H9 (cell line): ENCODE data around the gene AMIGO1. TPM values are rescaled to one million over a fixed set of nuclear protein-coding genes. Genes with fewer than 3 reads are reported as not detected.

ENCODE experiments used
- DNase-seq: peaks from one replicate; pipeline ENCODE4 v3.0.0-alpha.2; 2017
- H2AFZ ChIP-seq: one replicate; pipeline ENCODE4 v1.6.1; 2013; ENCODE audit warnings: mild to moderate bottlenecking, low read length, control low read depth, moderate library complexity
- H2AK5ac ChIP-seq: 2 replicates; pipeline ENCODE4 v1.6.1; 2013; ENCODE audit warnings: low read length, control low read depth, mixed read lengths; ENCODE audit not compliant: insufficient read length
- H2BK120ac ChIP-seq: one replicate; pipeline ENCODE4 v1.6.1; 2013; ENCODE audit warnings: low read depth, mild to moderate bottlenecking, low read length, control low read depth, inconsistent platforms; ENCODE audit not compliant: poor library complexity, severe bottlenecking
- H2BK12ac ChIP-seq: 2 replicates; pipeline ENCODE4 v1.6.1; 2013; ENCODE audit warnings: low read length, control low read depth, mixed read lengths, low read depth; ENCODE audit not compliant: insufficient read length
- H2BK15ac ChIP-seq: 2 replicates; pipeline ENCODE4 v1.6.1; 2013; ENCODE audit warnings: low read depth, low read length, control low read depth
- H2BK20ac ChIP-seq: one replicate; pipeline ENCODE4 v1.6.1; 2013; ENCODE audit warnings: low read depth, mild to moderate bottlenecking, low read length, control low read depth, inconsistent platforms; ENCODE audit not compliant: poor library complexity, severe bottlenecking
- H2BK5ac ChIP-seq: 2 replicates; pipeline ENCODE4 v1.6.1; 2013; ENCODE audit warnings: low read length, control low read depth, mixed read lengths; ENCODE audit not compliant: insufficient read length
- H3K14ac ChIP-seq: 2 replicates; pipeline ENCODE4 v1.6.1; 2013; ENCODE audit warnings: low read length, control low read depth; ENCODE audit not compliant: insufficient read depth
- H3K18ac ChIP-seq: 2 replicates; pipeline ENCODE4 v1.6.1; 2013; ENCODE audit warnings: low read depth, mild to moderate bottlenecking, mixed read lengths, low read length, control low read depth; ENCODE audit not compliant: insufficient read length
- H3K23ac ChIP-seq: 2 replicates; pipeline ENCODE4 v1.6.1; 2013; ENCODE audit warnings: low read length, control low read depth, mixed read lengths, low read depth; ENCODE audit not compliant: insufficient read length
- H3K23me2 ChIP-seq: 2 replicates; pipeline ENCODE4 v1.6.1; 2013; ENCODE audit warnings: low read depth, mild to moderate bottlenecking, mixed read lengths, low read length, control low read depth; ENCODE audit not compliant: insufficient read length, poor library complexity, severe bottlenecking
- H3K27ac ChIP-seq: 2 replicates; pipeline ENCODE4 v1.5.1; 2013; ENCODE audit warnings: low read length, control low read depth, mixed read lengths, low read depth; ENCODE audit not compliant: insufficient read length
- H3K27me3 ChIP-seq: 2 replicates; pipeline ENCODE4 v1.6.1; 2013; ENCODE audit warnings: low read length, control low read depth, inconsistent platforms; ENCODE audit not compliant: insufficient read depth
- H3K4ac ChIP-seq: 2 replicates; pipeline ENCODE4 v1.6.1; 2013; ENCODE audit warnings: low read depth, mild to moderate bottlenecking, control low read depth, inconsistent platforms, low read length, moderate library complexity
- H3K4me1 ChIP-seq: 2 replicates; pipeline ENCODE4 v1.6.1; 2013; ENCODE audit warnings: low read length, control low read depth, inconsistent platforms; ENCODE audit not compliant: insufficient read depth
- H3K4me2 ChIP-seq: 2 replicates; pipeline ENCODE4 v1.6.1; 2013; ENCODE audit warnings: low read length, control low read depth, mixed read lengths; ENCODE audit not compliant: insufficient read length, insufficient read depth
- H3K56ac ChIP-seq: 2 replicates; pipeline ENCODE4 v1.6.1; 2013; ENCODE audit warnings: low read depth, mild to moderate bottlenecking, mixed read lengths, low read length, control low read depth; ENCODE audit not compliant: insufficient read length
- H3K79me1 ChIP-seq: 2 replicates; pipeline ENCODE4 v1.6.1; 2013; ENCODE audit warnings: low read depth, mild to moderate bottlenecking, moderate library complexity, low read length, control low read depth, inconsistent platforms; ENCODE audit not compliant: insufficient read depth, poor library complexity, severe bottlenecking
- H3K79me2 ChIP-seq: 2 replicates; pipeline ENCODE4 v1.6.1; 2013; ENCODE audit warnings: low read length, control low read depth, inconsistent platforms; ENCODE audit not compliant: insufficient read depth
- H3K9ac ChIP-seq: 2 replicates; pipeline ENCODE4 v1.6.1; 2013; ENCODE audit warnings: low read length, control low read depth, mixed read lengths; ENCODE audit not compliant: insufficient read length; ENCODE audit errors: extremely low read depth
- H3K9me3 ChIP-seq: one replicate; pipeline ENCODE4 v1.6.1; 2013; ENCODE audit warnings: low read depth, low read length, inconsistent platforms; ENCODE audit not compliant: control insufficient read depth
- H3T11ph ChIP-seq: one replicate; pipeline ENCODE4 v1.6.1; 2013; ENCODE audit warnings: mild to moderate bottlenecking, low read length, control low read depth, inconsistent platforms
- H4K20me1 ChIP-seq: one replicate; pipeline ENCODE4 v1.6.1; 2013; ENCODE audit not compliant: control insufficient read depth, insufficient read length, insufficient read depth
- H4K5ac ChIP-seq: 2 replicates; pipeline ENCODE4 v1.6.1; 2013; ENCODE audit warnings: low read depth, mild to moderate bottlenecking, mixed read lengths, low read length, control low read depth; ENCODE audit not compliant: insufficient read length
- H4K8ac ChIP-seq: replicated peaks from 2 replicates; pipeline ENCODE4 v1.6.1; 2013; ENCODE audit warnings: low read length, control low read depth, mixed read lengths, low read depth; ENCODE audit not compliant: insufficient read length
- H4K91ac ChIP-seq: 2 replicates; pipeline ENCODE4 v1.6.1; 2013; ENCODE audit warnings: low read depth, mild to moderate bottlenecking, moderate library complexity, mixed read lengths, low read length, control low read depth; ENCODE audit not compliant: insufficient read length
- H3K27ac Mint-ChIP-seq, 3 experiments: 2 replicates in 2 of 3; 3 replicates in 1 of 3; pipeline ENCODE4 v1.8.0; 2020 to 2021; ENCODE audit warnings: mixed read lengths in 3 of 3, mild to moderate bottlenecking in 1 of 3, moderate library complexity in 1 of 3
- H3K27me3 Mint-ChIP-seq: 2 replicates; pipeline ENCODE4 v1.8.0; 2021; ENCODE audit warnings: low read depth, mild to moderate bottlenecking, moderate library complexity, mixed read lengths
- H3K36me3 Mint-ChIP-seq, 3 experiments: 2 replicates in 2 of 3; 3 replicates in 1 of 3; pipeline ENCODE4 v1.8.0; 2020 to 2021; ENCODE audit warnings: low read depth in 3 of 3, mixed read lengths in 3 of 3; ENCODE audit not compliant: insufficient read depth in 1 of 3
- H3K4me1 Mint-ChIP-seq, 2 experiments: 2 replicates each; pipeline ENCODE4 v1.8.0; 2020; ENCODE audit warnings: mixed read lengths in 2 of 2
- H3K4me3 Mint-ChIP-seq, 2 experiments: 2 replicates in 1 of 2; 3 replicates in 1 of 2; pipeline ENCODE4 v1.8.0; 2020 to 2021; ENCODE audit warnings: mild to moderate bottlenecking in 2 of 2, mixed read lengths in 2 of 2, moderate library complexity in 1 of 2
- H3K9me3 Mint-ChIP-seq, 2 experiments: 2 replicates in 1 of 2; 3 replicates in 1 of 2; pipeline ENCODE4 v1.8.0; 2020; ENCODE audit warnings: mild to moderate bottlenecking in 2 of 2, mixed read lengths in 2 of 2, moderate library complexity in 1 of 2
- CTCF ChIP-seq: fragments of 200-600 bp; sonication (generic); conservative IDR thresholded peaks from 3 replicates; pipeline ENCODE4 v1.8.0; 2021; ENCODE audit warnings: antibody characterized with exemption, mild to moderate bottlenecking
- WGBS: extraction: QIAGEN DNeasy Blood & Tissue Kit; methylation state at CpG from one replicate; pipeline ENCODE4 v1.1.7; 2013; ENCODE audit warnings: missing lambda C conversion rate, low lambda C conversion rate, mixed read lengths; ENCODE audit not compliant: insufficient read length; ENCODE audit errors: extremely low coverage; 5-methylcytosine and 5-hydroxymethylcytosine counted together
- total RNA-seq: library from RNA; stranded (reverse); gene quantifications from 2 replicates; pipeline ENCODE4 v1.2.1, GENCODE V29; 2021

Gene AMIGO1
- total RNA-seq, 1 experiment from 2014 or later, result 4.1 TPM

GRCh38 chr1:109522026-109522425, 12.5 kb upstream of the AMIGO1 start:
- no peak overlapping the region for H2BK120ac ChIP-seq
- no peak overlapping the region for H3K27ac ChIP-seq
- H2BK20ac ChIP-seq, result no peak overlapping the region
- H3K9me3 Mint-ChIP-seq, result no peaks in the 10 kb centered on the region; a peak in 1 of 5 replicates
- no peak overlapping the region for H3K27ac Mint-ChIP-seq
- no peak overlapping the region for H3K18ac ChIP-seq
- H2BK15ac ChIP-seq, result no peak overlapping the region
- H3K56ac ChIP-seq, result no peak overlapping the region
- no peak overlapping the region for H4K91ac ChIP-seq
- DNase-seq, result no peak
- H3K4me1 Mint-ChIP-seq, result peaks cover 0 to 3% of the 10 kb centered on the region in 2 experiments; a peak in 1 of 4 replicates
- H3K27me3 ChIP-seq, result no peaks in the 10 kb centered on the region
- no peak overlapping the region for H2BK12ac ChIP-seq
- no peaks in the 10 kb centered on the region for H3K36me3 Mint-ChIP-seq
- no peak overlapping the region for H2BK5ac ChIP-seq
- H3K4me1 ChIP-seq, result no peaks in the 10 kb centered on the region
- peaks cover 26% of the 10 kb centered on the region for H3K27me3 Mint-ChIP-seq
- WGBS, result no CpG with 5 or more reads among the region's 7 CpGs
- no peak overlapping the region for H2AFZ ChIP-seq
- no peak for TF ChIP-seq CTCF
- H4K8ac ChIP-seq, result no peak overlapping the region
- H3K4ac ChIP-seq, result no peak overlapping the region
- no peak overlapping the region for H3K23ac ChIP-seq
- H3K9me3 ChIP-seq, result no peaks in the 10 kb centered on the region
- no peaks in the 10 kb centered on the region for H3K79me2 ChIP-seq
- H3K4me3 Mint-ChIP-seq, result no peak overlapping the region
- no peak overlapping the region for H3T11ph ChIP-seq
- no peaks in the 10 kb centered on the region for H3K79me1 ChIP-seq
- no peaks in the 10 kb centered on the region for H4K20me1 ChIP-seq
- no peak overlapping the region for H3K9ac ChIP-seq
- no peak overlapping the region for H3K4me2 ChIP-seq
- no peaks in the 10 kb centered on the region for H3K23me2 ChIP-seq
- no peak overlapping the region for H2AK5ac ChIP-seq
- H4K5ac ChIP-seq, result no peak overlapping the region
- H3K14ac ChIP-seq, result no peak overlapping the region
